GM19035 (cell line): Measurements from ENCODE around the gene DOK6.

ENCODE experiments used
- ATAC-seq: cut with Tn5 transposase; IDR thresholded peaks from one replicate; pipeline ENCODE4 v1.9.1; 2021; ENCODE audit not compliant: unreplicated experiment

The DOK6 gene

GRCh38 chr18:69537183-69537582 is 136.5 kb downstream of the DOK6 start:
- ATAC-seq: no peak

- ATAC-seq: no peak
Measured at GRCh38 chr18:69538849-69539248, 138.2 kb downstream of the DOK6 start.

DNA sequence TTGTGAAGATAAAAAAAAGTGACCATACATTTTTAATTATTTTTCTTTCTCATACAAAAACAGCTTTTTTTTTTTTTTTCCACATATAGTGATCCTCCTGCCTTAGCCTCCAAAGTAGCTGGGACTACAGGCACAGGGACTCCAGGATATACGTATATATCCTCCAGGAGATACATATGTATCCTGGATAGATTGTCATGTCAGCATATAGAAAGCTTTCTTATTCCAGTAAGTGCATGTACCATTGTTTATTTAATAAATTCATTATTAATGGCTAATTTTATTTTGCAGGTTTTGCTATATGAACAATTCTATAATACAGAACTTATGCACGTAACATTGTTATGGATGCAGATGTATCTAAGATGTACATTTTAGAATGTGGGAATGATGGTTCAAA is 138.7 kb downstream of the DOK6 start:
- ATAC-seq: no peak

DNA sequence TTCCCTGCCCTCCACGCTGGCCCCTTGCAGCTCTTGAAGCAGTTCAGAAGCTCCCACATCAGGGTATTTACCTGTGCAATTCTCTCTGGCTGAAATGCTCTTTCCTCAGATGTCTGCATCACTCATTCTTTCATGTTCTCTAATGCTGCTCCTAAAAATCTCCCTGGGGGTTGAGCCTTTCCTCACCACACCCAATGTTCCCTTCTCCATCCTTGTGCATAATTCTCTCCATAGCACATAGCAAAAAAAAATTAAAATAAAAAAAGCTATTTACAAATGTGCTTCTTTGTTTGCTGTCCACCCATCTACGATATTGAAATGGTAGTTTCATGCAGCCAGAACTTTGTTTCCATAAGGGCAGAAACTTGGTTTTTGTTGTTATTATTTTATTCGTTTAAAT is 155.5 kb downstream of the DOK6 start:
- ATAC-seq: no peak

DNA sequence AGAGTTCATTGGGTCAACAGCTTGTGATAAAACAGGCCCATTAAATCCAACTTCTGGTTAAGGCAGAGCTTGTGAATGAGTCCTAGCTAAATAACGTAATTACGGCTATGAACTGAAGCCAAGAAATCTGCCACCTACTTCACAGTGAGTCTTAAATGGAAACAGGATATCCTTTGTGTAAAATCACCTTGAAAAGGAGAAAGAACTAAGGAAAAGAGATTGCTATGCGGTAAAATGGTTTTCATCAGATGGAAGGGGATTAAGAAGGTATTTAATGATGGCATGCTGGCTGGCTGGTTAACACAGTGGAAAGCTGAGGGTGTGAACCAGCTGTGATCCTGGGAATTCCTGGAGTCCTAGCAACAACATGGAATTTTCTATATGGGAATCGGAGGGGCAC is 156.6 kb downstream of the DOK6 start:
- no peak for ATAC-seq

DNA sequence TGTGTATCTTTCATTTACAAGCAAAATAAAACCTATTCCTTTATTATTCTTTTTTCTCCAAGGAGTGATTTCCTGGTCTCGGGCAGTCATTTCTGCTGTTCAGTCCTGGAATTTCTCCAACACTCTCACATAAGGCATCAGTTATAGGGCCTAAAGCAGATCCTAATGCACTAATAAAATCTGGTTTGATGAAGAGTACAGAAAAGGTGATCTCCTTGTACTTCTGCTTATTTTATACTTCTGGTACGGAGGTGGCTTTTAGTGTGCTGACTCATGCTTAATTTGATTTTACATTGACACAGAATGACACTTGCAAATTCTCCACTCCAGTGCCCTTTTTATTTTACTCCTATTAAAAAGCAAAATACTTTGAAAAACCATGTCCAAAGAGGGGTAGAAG is 157.4 kb downstream of the DOK6 start:
- ATAC-seq: no peak

- no peak for ATAC-seq
Measured at GRCh38 chr18:69559604-69560003, 158.9 kb downstream of the DOK6 start.

DNA sequence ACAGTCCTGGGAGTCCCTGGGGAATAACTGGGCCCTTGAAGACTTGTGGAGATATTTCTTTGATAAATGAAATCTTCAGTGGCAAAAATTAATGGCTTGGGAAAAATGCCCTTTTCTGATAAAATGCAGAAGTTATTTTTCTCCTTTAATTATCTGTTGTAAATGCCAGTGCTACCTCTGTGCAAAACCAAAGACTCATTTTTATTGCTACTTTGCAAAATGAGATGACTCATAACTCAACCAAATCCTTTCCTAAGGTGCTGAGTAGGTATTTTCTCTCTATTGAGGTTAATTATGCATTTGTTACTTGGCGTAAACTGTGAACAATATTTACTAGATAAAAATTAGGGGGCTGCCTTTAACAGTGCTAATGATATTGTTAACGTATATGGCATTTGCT is 163.9 kb downstream of the DOK6 start:
- no peak for ATAC-seq

- ATAC-seq: no peak
Measured at GRCh38 chr18:69567813-69568488, 167.3 kb downstream of the DOK6 start.

GRCh38 chr18:69569133-69569532 is 168.4 kb downstream of the DOK6 start:
- ATAC-seq: no peak

GRCh38 chr18:69574401-69574800 is 173.7 kb downstream of the DOK6 start:
- no peak for ATAC-seq

DNA sequence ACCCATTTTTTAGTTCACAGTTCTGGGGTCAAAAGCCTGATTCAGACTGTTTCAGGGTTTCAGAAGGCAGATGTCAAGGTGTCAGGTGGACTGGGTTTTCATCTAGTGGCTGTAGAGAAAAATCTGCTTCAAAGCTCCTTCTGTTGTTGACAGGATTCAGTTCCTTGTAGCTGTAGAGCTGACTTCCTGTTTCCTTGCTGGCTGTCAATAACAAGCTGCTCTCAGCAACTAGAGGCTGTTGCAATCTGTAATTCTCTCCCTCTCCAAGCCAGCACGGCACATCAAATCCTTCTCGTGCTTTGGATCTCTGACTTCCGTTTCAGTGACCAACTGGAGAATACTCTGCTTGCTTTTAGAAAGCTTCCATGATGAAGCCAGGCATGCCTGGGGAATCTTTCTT is 179.4 kb downstream of the DOK6 start:
- peak; percentile 84 for ATAC-seq

GRCh38 chr18:69584429-69584828 is 183.7 kb downstream of the DOK6 start:
- no peak for ATAC-seq

- ATAC-seq: no peak
Measured at GRCh38 chr18:69585696-69586095, 185.0 kb downstream of the DOK6 start.

DNA sequence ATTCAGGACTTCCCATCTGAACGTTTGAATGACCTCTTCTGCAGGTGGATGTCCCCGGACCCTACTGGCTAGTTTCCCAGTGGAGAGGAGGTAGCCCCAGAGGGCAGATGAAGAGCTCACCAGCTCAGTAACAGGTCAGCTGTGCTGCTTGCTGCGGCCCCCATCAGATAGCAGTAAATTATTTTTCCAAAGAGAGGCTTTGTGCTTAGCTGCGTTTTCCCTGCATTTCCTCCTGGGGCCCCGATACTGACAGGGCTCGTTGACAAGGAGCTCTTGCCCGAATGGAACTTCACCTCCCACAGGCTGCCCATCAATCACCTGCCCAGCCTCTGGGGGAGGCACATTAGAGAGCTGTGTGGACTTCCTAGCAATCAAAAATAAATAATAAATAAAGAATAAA is 185.8 kb downstream of the DOK6 start:
- ATAC-seq: no peak

- no peak for ATAC-seq
Measured at GRCh38 chr18:69588301-69588700, 187.6 kb downstream of the DOK6 start.

GRCh38 chr18:69590150-69590549 is 189.5 kb downstream of the DOK6 start:
- no peak for ATAC-seq

DNA sequence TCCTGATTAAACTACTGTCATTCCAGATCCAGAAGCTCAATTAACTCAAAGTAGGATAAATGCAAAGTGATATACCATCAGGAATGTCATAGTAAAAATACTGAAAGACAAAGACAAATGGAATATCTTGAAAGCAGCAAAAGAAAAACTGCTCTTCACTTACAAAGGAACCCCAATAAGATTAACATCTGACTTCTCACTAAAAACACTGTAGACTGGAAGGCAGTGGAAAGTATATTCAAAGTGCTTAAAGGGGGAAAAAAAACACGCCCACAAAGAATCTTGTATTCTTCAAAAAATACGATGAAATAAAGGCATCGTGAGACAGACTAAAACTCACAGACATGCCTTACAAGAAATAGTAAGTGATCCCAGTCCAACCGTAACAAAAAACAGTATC is 195.7 kb downstream of the DOK6 start:
- ATAC-seq: no peak

DNA sequence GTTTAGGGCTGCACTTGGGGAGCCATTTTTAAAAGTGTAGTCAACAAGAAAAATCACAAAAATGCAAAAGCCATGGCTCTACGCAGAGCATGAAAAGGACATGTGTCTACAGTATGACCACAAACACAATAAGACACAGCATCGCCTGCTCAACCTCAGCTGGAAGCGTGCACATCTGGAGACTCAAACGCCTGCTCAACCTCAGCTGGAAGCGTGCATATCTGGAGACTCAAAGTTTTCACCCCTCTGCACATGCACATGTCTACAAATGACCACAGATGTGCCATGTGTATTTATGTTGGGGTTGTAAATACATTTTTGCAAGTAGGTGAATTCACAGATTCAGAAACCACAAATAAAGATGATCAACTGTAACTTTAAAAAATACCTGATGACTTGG is 196.9 kb downstream of the DOK6 start:
- ATAC-seq: no peak

DNA sequence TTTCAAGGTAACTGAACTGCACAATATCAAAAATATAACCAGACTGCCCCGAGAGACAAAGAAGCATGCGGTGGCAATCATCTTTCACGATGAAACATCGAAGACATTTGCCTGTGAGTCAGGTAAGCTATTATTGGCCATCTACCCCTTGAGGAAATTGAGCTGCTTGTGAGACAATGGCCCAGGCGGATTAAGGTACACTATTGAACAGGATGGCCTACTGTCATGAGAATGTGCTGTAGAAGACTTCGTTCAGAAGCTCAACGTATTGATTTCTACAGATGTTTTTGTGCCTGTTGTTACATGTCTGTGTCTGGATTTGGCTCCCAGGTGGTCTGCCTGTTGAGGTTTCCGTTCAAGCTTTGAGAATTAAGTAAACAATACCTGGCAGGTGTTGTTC is 198.7 kb downstream of the DOK6 start:
- no peak for ATAC-seq

DNA sequence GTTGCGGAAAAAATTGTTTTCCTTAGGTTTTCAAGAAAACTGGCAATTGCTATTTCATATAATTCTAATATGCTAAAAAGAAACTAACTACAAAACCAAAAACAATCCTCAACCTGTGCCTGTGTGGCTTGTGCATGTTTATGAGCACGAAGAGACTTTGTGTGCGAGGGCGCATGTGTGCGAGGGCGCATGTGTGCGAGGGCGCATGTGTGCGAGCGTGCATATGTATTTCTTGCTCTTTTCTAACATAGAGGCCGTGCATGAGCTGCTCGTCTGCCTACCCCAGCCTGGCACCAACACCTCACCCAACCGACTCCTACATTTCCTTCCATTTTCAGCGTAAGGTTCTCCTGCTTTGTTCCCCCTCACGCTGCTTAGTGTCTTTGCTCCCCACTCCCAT is 211.6 kb downstream of the DOK6 start:
- no peak for ATAC-seq

- no peak for ATAC-seq
Measured at GRCh38 chr18:69616114-69616513, 215.4 kb downstream of the DOK6 start.

GRCh38 chr18:69617408-69617807 is 216.7 kb downstream of the DOK6 start:
- no peak for ATAC-seq

- ATAC-seq: no peak
Measured at GRCh38 chr18:69617888-69618287, 217.2 kb downstream of the DOK6 start.
